HEK293 (cell line): ENCODE data around the gene ASB6.

Experiments used
- CTCF ChIA-PET: fragments of 350-600 bp; formaldehyde crosslinking; extraction: SDS; loops from one replicate; lab custom pipeline; 2021; ENCODE audit warnings: antibody characterized with exemption; lab: Yijun Ruan, JAX
- POLR2A ChIA-PET: fragments of 300-600 bp; formaldehyde crosslinking; extraction: SDS; loops from one replicate; lab custom pipeline; 2020; ENCODE audit warnings: antibody characterized with exemption, inconsistent platforms; lab: Yijun Ruan, JAX
- H3K27ac ChIP-seq: fragments of 200-500 bp; sonication (Bioruptor generic); 2 replicates; pipeline ENCODE4 v1.5.1; 2014; ENCODE audit warnings: low read depth, low read length, control low read depth, inconsistent platforms; ENCODE audit errors: extremely low read depth
- H3K36me3 ChIP-seq, 2 experiments: fragments of 200-500 bp in 1 of 2; sonication (Bioruptor generic) in 1 of 2; 1 replicate in 1 of 2; 2 replicates in 1 of 2; pipeline ENCODE4 v1.5.1; 2014 to 2017; ENCODE audit warnings: inconsistent platforms in 2 of 2, low read length in 2 of 2; ENCODE audit not compliant: control insufficient read depth in 2 of 2, insufficient read depth in 1 of 2
- H3K4me1 ChIP-seq: fragments of 200-500 bp; sonication (Bioruptor generic); 2 replicates; pipeline ENCODE4 v1.5.1; 2014; ENCODE audit warnings: mild to moderate bottlenecking, low read length, inconsistent platforms; ENCODE audit not compliant: control insufficient read depth, insufficient read depth
- H3K4me3 ChIP-seq: 2 replicates; pipeline ENCODE4 v1.5.1; 2011; ENCODE audit warnings: low read depth, mild to moderate bottlenecking, control low read depth, low read length, moderate library complexity
- H3K9me3 ChIP-seq: fragments of 200-500 bp; sonication (Bioruptor generic); 2 replicates; pipeline ENCODE4 v1.5.1; 2014; ENCODE audit warnings: low read depth, low read length, inconsistent platforms; ENCODE audit not compliant: control insufficient read depth, insufficient read depth
- EGR2 ChIP-seq: fragments of 450-650 bp; formaldehyde crosslinking; IDR thresholded peaks from 2 replicates; pipeline ENCODE4 v1.5.1; 2016; ENCODE audit warnings: low read depth, missing biosample characterization, missing genetic modification characterization
- KLF1 ChIP-seq: fragments of 450-650 bp; formaldehyde crosslinking; IDR thresholded peaks from 2 replicates; pipeline ENCODE4 v1.5.1; 2016; ENCODE audit warnings: missing biosample characterization, missing genetic modification characterization
- KLF17 ChIP-seq: fragments of 450-650 bp; formaldehyde crosslinking; IDR thresholded peaks from 2 replicates; pipeline ENCODE4 v1.5.1; 2016; ENCODE audit warnings: missing biosample characterization, missing genetic modification characterization
- OVOL3 ChIP-seq: fragments of 450-650 bp; formaldehyde crosslinking; IDR thresholded peaks from 2 replicates; pipeline ENCODE4 v1.5.1; 2016; ENCODE audit warnings: missing biosample characterization, missing genetic modification characterization
- ZBTB6 ChIP-seq: fragments of 450-650 bp; formaldehyde crosslinking; IDR thresholded peaks from 2 replicates; pipeline ENCODE4 v1.5.1; 2017; ENCODE audit warnings: missing biosample characterization, missing genetic modification characterization
- ZFHX2 ChIP-seq: fragments of 450-650 bp; formaldehyde crosslinking; conservative IDR thresholded peaks from 2 replicates; pipeline ENCODE4 v1.5.1; 2016; ENCODE audit warnings: missing biosample characterization, missing genetic modification characterization
- ZFP37 ChIP-seq: fragments of 450-650 bp; formaldehyde crosslinking; IDR thresholded peaks from 2 replicates; pipeline ENCODE4 v1.5.1; 2016; ENCODE audit warnings: missing biosample characterization, missing genetic modification characterization
- ZIC2 ChIP-seq: fragments of 450-650 bp; formaldehyde crosslinking; IDR thresholded peaks from 2 replicates; pipeline ENCODE4 v1.5.1; 2016; ENCODE audit warnings: missing biosample characterization, missing genetic modification characterization
- ZNF600 ChIP-seq: fragments of 450-650 bp; formaldehyde crosslinking; IDR thresholded peaks from 2 replicates; pipeline ENCODE4 v1.5.1; 2016; ENCODE audit warnings: missing biosample characterization, missing genetic modification characterization
- ZNF623 ChIP-seq: fragments of 450-650 bp; formaldehyde crosslinking; IDR thresholded peaks from 2 replicates; pipeline ENCODE4 v1.5.1; 2016; ENCODE audit warnings: missing biosample characterization, missing genetic modification characterization
- ZNF670 ChIP-seq: fragments of 450-650 bp; formaldehyde crosslinking; IDR thresholded peaks from 2 replicates; pipeline ENCODE4 v1.5.1; 2016; ENCODE audit warnings: missing biosample characterization, missing genetic modification characterization, low read depth
- ZXDB ChIP-seq: fragments of 450-650 bp; formaldehyde crosslinking; IDR thresholded peaks from 2 replicates; pipeline ENCODE4 v1.5.1; 2016; ENCODE audit warnings: missing biosample characterization, missing genetic modification characterization
- TF ChIP-seq, protein P1 (sequence below): fragments of 450-650 bp; formaldehyde crosslinking; IDR thresholded peaks from 2 replicates; pipeline ENCODE4 v1.5.1; 2016; ENCODE audit warnings: missing biosample characterization, missing genetic modification characterization

Gene ASB6

DNA sequence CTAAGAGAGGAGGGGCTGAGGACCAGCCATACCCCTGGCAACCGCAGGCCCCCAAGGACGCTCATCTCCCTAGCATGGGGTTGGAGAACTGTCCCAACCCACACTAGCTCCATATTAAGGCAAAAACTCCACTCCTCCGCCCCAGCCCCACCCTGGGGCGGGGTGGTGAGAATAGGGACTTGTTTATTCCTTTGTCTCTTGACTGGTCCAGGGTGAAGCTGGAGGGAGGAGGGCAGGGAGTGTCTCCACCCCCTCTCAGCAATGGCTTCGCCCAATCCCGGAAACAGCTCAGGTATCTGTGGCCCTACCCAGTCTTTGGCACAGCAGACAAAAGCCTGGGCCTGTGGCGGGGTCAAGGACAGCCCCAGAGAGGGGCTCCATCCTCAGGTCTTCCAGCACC lies 40.4 kb upstream of the ASB6 start (continued):
- TF ChIP-seq, protein P1, sequence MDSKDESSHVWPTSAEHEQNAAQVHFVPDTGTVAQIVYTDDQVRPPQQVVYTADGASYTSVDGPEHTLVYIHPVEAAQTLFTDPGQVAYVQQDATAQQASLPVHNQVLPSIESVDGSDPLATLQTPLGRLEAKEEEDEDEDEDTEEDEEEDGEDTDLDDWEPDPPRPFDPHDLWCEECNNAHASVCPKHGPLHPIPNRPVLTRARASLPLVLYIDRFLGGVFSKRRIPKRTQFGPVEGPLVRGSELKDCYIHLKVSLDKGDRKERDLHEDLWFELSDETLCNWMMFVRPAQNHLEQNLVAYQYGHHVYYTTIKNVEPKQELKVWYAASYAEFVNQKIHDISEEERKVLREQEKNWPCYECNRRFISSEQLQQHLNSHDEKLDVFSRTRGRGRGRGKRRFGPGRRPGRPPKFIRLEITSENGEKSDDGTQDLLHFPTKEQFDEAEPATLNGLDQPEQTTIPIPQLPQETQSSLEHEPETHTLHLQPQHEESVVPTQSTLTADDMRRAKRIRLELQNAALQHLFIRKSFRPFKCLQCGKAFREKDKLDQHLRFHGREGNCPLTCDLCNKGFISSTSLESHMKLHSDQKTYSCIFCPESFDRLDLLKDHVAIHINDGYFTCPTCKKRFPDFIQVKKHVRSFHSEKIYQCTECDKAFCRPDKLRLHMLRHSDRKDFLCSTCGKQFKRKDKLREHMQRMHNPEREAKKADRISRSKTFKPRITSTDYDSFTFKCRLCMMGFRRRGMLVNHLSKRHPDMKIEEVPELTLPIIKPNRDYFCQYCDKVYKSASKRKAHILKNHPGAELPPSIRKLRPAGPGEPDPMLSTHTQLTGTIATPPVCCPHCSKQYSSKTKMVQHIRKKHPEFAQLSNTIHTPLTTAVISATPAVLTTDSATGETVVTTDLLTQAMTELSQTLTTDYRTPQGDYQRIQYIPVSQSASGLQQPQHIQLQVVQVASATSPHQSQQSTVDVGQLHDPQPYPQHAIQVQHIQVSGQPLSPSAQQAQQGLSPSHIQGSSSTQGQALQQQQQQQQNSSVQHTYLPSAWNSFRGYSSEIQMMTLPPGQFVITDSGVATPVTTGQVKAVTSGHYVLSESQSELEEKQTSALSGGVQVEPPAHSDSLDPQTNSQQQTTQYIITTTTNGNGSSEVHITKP (tag by site-specific recombination): 0 out of 2 replicates have a peak, but pooled peaks have one; percentile 10
- TF ChIP-seq KLF1 (tag by site-specific recombination): peak; percentile 96

DNA sequence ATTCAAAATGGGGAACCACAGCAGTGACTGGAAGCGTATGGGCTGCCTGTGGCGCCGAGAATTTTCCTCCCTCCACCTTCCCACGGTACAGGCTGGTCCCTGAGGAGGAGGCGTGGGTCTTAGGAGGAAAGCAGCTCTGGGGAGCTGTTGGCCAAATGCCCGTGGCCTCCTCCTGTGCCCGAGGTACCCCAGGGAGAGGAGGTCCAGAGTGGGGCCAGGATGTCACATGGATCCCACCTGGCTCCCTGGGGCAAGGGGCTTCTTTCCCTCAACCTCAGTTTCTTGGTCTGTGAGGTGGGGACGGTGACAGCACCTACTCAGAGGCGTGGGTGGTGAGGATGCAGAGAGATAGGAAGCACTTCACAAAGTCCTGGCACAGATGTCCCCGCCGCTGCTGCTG lies 40.0 kb upstream of the ASB6 start:
- no peaks in the 10 kb centered on the region for H3K36me3 ChIP-seq
- no peaks in the 10 kb centered on the region for H3K9me3 ChIP-seq
- 0 out of 2 replicates have a peak, but pooled peaks have one; percentile 15 for TF ChIP-seq KLF17
- 0 out of 2 replicates have a peak, but pooled peaks have one; percentile 10 for TF ChIP-seq ZIC2 (tag by site-specific recombination)
- TF ChIP-seq ZFHX2 (tag by site-specific recombination): peak; percentile 74
- no peak for TF ChIP-seq OVOL3 (tag by site-specific recombination)
- no peak for TF ChIP-seq ZFP37 (tag by site-specific recombination)
- peak; percentile 71 for TF ChIP-seq EGR2 (tag by site-specific recombination)
- no peak overlapping the region for H3K27ac ChIP-seq
- CTCF ChIA-PET: interaction anchor here (1.0 to 1.1 kb wide), 2 partner anchors 26 to 44 kb away, joined by 4 read pairs; no protein-coding TSS in a partner anchor
- H3K4me3 ChIP-seq: no peak overlapping the region
- H3K4me1 ChIP-seq: no peaks in the 10 kb centered on the region
- POLR2A ChIA-PET: no interaction called here

DNA sequence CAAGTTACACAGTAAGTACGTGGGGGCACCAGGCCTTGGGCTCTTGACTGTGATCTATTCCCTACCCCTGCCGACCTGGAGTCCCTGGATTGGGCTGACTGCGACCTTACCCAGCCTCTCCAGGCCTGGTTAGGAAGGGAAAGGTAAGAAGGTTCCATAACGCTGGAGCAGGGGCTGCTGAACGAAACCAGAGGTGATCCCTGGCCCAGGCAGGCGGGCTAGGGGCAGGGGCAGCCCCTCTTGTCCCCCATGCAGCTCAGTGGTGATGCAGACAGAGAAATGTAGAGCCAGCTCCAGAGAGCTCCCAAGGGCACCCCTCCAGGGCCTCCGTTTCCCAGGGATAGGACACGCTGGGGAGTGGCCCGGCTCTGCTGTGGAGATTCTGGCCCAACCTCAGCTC lies 37.6 kb upstream of the ASB6 start:
- POLR2A ChIA-PET: no interaction called here

DNA sequence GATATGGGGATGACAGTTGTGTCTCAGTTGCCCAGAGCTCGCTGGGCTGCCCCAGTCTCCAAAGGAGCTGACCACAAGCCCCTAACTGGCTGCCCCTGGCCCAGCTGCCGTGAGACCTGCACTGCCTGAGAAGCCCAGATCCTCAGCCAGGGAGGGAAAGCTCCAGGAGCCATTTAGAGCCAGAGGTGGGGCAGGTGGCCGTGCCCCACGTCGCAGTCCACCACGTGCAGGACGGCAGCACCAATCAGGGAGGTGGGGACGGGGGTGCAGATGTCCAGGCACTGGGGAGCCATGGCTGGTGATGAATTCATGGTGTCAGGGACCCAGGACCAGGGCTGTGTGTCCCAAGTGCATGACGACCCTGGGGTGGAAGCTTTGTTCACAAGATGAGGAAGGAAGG lies 36.9 kb upstream of the ASB6 start:
- TF ChIP-seq ZNF670 (tag by site-specific recombination): no peak
- 0 out of 2 replicates have a peak, but pooled peaks have one; percentile 21 for TF ChIP-seq ZNF623
- TF ChIP-seq, all 188 proteins: peak for 1
- no peak overlapping the region for H3K4me3 ChIP-seq
- H3K36me3 ChIP-seq: no peaks in the 10 kb centered on the region
- ChIA-PET CTCF (no interaction called here), POLR2A (no interaction called here)
- H3K4me1 ChIP-seq: no peaks in the 10 kb centered on the region
- no peaks in the 10 kb centered on the region for H3K9me3 ChIP-seq
- no peak overlapping the region for H3K27ac ChIP-seq

More for the DNA sequence above, 37.6 kb upstream of the ASB6 start:
- Histone ChIP-seq H3K4me1 (no peaks in the 10 kb centered on the region), H3K4me3 (no peak overlapping the region), H3K27ac (no peak overlapping the region), H3K9me3 (no peaks in the 10 kb centered on the region), H3K36me3 (no peaks in the 10 kb centered on the region)
- CTCF ChIA-PET: no interaction called here
- TF ChIP-seq ZNF600 (tag by site-specific recombination) (peak; percentile 55; the same call in 1 of the 2 replicates), ZXDB (tag by site-specific recombination) (no peak), ZBTB6 (tag by site-specific recombination) (0 out of 2 replicates have a peak, but pooled peaks have one; percentile 10)
- TF ChIP-seq, all 188 proteins: peak for 2
